GM18498 (cell line): ENCODE data around the gene HEATR3.

ENCODE experiments used
- ATAC-seq: cut with Tn5 transposase; IDR thresholded peaks from one replicate; pipeline ENCODE4 v1.9.1; 2021; ENCODE audit warnings: mild to moderate bottlenecking, moderate library complexity; ENCODE audit not compliant: unreplicated experiment

HEATR3 gene

GRCh38 chr16:50050802-50051201 lies 15.0 kb upstream of the HEATR3 start:
- no peak for ATAC-seq

DNA sequence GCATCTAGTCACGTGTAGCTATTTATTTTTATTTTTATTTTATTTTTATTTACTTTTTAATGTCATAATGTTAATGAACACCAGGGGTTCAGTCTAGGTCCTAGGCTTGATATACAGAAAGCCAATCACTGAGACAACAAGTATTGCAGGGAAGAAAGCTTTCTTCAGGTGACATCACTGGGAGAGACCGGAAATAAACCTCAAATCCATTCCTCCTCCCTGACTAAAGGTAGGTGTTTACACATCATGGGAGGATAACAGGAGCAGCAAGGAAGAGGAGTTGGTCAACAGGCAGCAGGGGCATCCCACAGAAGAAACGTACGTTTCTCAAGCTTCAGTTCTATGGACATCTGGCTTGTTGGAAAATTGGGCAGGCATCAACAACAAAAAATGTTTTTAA lies 9.5 kb upstream of the HEATR3 start:
- no peak for ATAC-seq

DNA sequence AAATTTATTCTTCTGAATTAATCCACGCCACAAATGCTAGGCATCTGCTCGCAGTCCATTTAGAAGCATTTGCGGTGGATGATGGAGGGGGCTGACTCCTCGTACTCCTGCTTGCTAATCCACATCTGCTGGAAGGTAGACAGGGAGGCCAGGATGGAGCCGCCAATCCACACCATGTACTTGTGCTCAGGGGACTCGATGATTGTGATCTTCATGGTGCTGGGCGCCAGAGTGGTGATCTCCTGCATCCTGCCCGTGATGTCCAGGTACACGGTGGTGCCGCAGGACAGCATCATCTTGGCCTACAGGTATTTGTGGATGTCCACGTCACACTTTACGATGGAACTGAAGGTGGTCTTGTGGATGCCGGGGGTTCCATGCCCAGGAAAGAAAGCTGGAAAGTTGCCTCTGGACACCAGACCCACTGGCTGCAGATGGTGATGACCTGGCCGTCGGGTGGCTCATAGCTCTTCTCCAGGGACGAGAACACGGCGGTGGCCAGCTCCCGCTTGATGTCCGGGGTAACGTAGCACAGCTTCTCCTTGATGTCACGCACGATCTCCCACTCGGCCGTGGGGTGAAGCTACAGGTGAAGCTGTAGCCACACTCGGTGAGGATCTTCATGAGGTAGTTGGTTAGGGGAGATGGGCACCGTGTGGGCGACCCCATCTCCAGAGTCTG lies 7.5 kb upstream of the HEATR3 start:
- ATAC-seq: no peak

- no peak for ATAC-seq
Observed at GRCh38 chr16:50059111-50059510, 6.7 kb upstream of the HEATR3 start.

DNA sequence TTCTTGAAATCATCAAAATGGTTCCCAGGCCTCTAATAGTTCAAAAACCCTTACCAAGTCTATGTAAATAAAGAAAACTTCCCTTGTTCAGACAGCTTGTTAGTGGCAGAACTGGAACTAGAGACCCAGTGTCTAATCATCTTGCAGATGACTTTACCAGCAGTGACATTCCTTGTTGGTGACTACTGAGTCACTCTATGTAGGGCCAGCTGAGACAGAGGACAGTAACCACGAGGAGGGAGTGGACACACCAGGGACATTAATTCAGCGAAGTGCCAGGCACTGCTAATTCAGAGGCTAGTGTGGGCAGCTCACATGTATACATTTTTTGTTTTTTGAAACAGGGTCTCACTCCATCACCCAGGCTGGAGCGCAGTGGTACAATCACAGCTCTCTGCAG lies 6.1 kb upstream of the HEATR3 start:
- ATAC-seq: no peak

- no peak for ATAC-seq
Observed at GRCh38 chr16:50061326-50061725, 4.4 kb upstream of the HEATR3 start.

- ATAC-seq: no peak
Observed at GRCh38 chr16:50065241-50065623, 538 bp upstream of the HEATR3 start.

DNA sequence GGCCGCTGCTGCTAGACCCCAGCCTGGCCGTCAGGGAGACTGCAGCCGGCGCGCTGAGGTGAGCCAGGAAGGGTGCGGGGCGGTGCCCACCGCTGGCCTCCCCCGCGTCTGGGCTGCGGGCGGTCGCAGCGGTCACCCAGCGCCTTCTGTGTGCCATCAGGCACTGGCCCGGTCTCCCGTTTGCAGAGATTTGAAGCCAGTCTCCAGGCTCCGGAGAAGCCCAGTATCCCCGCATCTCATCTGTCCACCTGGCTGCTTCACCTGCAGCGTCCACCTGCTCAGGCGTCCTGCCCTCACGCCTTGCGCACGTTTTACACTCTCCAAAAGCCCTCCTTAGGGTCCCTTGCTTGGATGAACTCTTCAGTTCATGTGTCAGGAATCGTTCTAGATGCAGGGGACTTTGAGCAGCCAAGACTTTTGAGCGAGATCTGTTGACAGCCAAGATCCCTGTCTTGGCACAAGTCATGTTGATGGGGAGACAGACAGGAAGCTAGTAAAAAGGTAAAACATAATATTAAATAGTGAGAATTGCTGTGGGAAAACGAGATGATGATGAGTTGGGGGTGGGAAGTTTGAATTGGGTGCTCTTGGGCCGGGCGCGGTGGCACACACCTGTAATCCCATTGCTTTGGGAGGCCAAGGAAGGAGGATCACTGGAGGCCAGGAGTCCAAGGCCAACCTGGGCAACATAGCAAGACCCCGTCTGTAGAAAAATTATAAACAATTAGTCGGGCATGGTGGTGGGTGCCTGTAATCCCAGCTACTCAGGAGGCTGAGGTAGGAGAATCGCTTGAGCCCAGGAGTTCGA lies 916 bp downstream of the HEATR3 start:
- no peak for ATAC-seq

DNA sequence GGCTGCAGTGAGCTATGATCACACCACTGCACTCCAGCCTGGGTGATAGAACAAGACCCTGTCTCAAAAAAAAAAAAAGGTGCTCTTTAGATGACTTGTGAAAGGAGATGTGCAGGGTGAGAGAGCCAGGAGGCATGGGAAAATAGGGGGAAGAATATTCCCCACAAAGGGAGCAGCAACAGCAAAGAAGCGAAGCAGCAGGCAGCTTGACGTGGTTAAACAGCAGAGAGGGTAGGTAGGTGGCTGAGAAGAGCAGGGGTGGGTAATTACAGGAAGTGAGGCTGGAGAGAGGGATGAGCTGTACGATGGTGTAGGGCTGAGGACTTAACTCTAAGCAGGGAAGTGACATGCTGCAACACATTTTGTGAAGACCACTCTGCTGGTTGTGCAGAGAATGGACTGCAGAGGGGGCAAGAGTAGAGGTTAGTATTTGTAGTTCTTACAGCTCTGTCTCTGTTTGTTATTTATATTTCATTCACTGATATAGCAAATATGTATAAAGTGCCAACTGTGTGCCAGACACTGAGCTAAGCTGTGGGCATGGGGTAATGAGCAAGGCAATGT lies 1.6 kb downstream of the HEATR3 start:
- ATAC-seq: no peak

DNA sequence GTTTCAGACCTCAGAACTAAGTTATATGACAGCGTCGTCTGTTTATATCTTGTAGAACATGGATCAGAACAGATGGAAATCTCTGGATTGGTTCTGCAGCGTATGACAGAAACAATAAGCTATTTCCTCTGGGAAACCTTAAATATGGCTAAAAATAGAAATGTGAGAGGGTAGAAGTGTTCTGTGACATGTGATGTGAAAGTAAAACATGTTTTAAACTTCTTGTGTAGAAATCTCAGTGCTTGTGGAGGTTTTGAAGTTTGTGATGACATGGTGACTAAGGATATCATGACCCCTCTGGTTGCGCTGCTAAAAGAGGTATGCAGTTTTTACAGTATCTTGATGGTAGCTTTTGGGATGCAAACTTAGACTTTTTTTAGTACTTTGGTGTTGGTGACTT lies 2.8 kb downstream of the HEATR3 start:
- ATAC-seq: no peak

- ATAC-seq: no peak
Observed at GRCh38 chr16:50069060-50069459, 3.3 kb downstream of the HEATR3 start.

- ATAC-seq: no peak
Observed at GRCh38 chr16:50071075-50071671, 5.4 kb downstream of the HEATR3 start.

DNA sequence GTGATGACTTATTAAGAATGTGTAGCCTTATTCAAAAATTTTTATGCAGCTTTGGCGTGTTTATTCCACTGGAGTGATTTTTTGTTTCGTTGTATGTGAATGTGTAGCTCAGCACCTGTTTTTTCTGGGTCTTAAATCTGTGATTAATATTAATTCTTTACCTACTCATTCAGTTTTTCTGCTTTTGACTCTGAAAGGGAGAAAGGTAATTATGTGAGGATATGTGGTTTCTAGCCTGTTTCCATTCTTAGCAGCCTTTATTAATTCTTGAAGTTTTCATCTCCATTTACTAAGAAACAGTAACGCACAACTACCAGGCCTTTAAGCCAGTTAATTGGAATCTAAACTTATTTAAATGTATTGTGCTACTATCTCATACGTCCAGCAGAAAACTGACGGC lies 7.0 kb downstream of the HEATR3 start:
- ATAC-seq: no peak

DNA sequence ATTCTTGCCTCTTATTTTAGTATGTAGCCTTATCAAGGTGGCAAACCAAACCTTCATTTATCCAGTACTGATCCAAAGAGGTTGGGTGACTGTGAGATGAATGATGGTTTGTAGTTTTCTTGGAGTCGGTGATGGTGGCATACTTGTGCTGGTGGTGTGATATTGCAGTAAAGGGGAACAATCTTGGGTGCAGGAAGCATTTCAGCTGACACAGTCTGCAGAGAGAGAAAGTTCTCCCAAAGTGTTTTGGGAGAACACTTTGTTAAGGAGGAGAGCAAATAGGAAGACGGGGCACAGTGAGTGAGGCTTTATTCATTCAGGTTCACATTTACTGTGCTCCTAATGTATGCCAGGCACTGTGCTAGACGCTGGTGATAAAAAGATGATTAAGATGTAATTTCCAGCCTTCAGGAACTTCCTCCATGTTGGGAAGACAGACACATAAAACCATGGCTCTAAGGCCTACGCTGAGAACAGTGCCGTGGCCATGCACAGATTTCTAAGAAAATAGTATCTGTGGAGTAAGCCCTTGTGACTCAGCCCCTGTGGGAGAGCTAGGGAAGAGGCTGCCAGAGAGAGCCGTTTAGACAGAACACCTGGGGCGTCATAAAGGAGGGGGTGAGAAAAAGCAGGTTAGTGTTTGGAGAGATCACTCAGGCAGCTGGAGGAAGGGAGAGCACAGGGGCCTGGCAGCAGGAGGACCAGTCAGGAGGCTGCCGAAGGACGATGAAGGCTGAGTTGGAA lies 13.8 kb downstream of the HEATR3 start:
- ATAC-seq: no peak

DNA sequence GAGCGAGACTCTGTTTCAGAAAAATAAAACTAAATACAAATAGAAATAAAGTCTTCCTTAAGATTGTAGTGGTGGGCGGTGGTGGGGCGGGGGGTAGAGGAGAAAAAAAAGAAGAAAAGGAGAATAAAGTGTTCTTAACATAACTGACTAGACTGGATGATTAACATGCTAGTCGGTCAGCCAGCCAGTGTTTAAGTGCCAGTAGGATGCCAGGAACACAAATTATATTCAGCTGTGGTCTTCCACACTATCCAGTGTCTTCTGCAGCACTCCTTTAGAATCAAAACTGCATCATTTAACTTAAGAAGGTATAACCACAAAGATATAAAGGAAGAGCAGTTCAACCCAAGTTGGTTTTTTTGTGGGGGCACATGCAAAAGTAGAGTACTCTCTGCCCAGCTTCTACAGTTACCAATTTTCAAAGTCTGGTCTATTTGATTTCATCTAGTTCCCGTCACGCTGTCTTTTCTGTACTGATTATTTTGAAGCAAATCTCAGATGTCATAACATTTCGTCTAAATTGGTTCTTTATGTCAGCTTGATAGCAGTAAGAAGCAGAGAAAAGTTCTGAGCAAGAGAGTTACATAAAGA lies 15.8 kb downstream of the HEATR3 start:
- no peak for ATAC-seq

DNA sequence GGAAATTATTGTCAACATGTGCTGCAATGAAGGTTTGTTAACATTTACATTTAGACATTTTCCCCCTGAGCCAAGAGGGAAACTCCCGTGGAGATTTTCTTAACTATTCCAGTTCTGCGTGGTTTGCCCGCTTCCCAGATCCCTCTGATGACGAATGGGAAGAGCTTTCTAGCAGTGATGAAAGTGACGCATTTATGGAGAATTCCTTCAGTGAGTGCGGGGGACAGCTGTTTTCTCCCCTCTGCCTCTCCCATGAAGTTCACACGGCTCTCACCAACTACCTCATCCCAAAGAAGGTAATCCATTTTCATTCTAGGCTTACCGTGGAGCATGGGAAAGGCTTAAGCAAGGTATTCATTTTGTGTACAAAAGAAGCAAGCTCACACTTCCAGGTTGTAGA lies 18.2 kb downstream of the HEATR3 start:
- ATAC-seq: no peak

GRCh38 chr16:50086176-50086575 lies 20.4 kb downstream of the HEATR3 start:
- no peak for ATAC-seq

- ATAC-seq: no peak
Observed at GRCh38 chr16:50088302-50088701, 22.5 kb downstream of the HEATR3 start.

DNA sequence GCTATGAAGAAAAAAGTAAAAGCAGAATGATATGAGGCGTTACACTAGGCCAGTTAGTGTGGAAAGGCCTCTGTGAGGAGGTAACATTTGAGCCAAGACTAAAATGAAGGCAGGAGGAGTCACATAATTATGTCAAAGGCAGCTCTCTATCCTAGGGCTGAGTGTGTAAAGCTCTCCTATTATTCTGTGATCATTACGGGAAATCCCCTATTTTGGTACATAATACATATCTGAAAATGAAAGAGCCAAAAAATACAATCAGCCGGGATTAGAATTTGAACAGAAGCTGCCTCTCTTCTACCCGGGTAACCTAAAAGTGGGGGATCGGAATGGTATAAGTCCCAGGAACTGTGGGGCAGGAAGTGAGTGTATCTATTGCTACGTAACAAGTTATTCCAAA lies 27.1 kb downstream of the HEATR3 start:
- no peak for ATAC-seq

DNA sequence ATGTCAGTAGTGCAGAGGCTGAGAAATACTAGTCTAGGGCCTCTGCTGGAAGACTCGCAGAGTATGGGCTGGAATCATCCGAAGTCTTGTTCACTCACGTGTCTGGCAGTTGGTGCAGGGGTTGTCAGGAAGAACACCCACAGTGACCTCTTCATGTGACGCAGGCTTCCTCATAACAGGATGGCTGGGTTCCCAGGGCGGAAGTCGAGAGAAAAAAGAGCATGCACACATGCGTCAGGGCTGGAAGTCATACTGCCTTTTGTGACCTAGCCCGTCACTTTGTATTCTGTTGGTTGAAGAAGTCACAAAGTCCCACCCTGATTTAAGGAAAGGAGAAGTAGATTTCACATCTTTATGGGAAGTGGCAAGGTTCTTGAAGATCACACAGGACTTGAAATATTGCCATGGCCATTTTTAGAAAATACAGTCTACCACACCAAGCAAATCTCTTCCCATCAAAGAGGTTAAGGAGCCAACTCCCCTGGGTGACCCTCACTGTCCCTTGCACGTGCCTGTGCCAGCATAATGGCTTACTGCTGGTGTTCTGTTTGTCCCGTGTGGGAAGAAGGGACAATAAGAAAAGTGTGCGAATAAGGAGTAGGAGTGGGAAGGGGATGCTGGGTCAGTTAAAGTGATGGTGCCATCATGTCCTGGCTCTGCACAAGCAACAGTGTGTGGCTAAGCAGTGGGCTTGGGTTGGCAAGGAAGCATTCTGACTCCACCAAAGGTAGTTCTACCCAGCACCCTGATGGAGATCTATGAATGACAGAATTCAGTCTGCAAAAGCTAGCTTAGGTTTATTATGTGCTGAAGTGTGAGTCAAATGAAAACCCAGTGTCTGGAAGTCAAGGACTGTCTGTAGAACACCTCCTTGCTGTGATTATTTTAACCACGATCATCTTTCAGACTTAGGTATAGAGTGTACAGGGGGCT lies 28.1 kb downstream of the HEATR3 start:
- ATAC-seq: no peak
